ENCODE results near the gene KMO. TPM values are rescaled to one million over a fixed set of nuclear protein-coding genes. Genes with fewer than 3 reads are reported as not detected.

KMO gene
- total RNA-seq, 2 donors from 2014 or later, result 0.39 to 0.47 TPM

DNA sequence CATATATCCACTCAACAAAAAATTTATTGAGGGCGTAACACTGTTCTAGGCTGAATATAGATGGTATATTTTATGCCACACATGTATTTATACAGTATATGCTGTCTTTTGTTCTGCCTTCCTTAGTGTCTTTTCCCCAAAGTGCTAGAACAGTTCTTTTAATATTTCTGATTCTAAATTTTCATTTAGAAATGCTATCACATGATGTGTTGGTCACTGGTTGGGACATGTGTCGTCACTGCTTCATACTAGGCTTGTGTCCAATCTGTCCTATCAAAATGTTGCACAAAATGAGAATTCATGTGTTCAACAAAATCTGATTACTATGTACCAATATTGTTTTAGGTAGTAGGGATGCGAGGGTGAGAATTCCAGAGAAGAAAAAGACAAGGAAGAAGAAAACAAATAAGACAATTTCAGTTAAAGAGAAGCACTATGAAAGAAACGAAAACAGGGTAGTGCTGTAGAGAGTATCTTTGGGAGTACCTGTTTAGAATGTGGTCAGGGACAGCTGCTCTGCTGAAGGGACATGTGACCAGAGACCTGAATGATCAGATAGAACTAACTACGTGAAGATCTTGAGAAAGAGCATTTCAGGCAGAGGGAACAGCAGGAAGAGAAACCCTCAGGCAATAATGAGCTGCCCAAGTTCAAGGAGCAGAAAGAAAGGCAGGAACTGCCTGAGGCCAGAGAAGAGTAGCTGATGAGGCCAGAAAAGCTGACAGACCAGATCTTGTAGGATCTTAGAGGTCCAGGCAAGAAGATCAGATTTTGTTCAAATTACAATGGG is 1.3 kb downstream of the KMO start:
- intact Hi-C loops (cut with DNase I), result loop anchor here (5.0 to 10.0 kb wide), 2 partner anchors 91 to 94 kb away; no protein-coding TSS in a partner anchor
- DNase-seq (no peak), ATAC-seq (no peak)

DNA sequence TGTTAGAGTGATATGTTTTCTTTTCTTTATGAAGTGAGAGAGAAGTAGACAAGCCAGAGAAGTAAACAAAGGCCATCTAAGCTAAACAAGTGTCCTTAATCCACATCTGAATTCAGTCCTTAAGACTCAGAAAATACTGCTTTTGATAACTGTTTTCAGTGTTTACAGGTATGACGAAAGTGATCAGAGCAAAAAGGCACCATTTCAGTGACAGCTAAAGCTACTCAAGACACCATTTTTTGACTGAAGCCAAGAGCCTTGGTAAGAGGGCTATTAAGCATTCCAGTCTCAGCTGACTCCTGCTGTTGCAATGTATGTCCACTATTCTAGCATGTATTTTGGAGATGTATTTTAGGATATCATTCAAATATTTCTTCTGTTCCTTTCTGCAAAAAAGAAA is 4.1 kb downstream of the KMO start:
- intact Hi-C loops (cut with DNase I), result loop anchor here in 1 of 2 donors (10.0 kb wide), 1 partner anchor 88 kb away; no protein-coding TSS in a partner anchor
- no peak for DNase-seq
- no peak for ATAC-seq

DNA sequence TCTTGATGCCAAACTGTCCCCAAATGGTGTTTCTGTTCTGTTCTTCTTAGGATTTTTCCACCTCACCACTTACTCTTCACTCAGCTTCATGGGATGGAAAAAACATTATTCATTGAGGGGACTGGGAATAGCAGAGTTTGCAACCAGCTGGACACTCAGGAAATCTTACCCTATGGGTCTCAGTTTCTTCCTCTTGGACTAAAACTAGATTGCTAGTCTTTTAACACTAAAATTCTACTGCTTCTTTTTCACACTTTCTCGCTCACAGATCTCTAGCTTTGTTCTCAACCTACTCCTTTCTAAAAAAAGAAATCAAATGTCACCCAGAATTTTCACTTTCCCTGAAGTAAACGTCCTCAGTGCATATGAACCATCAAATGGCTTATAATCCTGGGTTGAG is 4.8 kb downstream of the KMO start:
- intact Hi-C loops (cut with DNase I), result loop anchor here in 1 of 2 donors (10.0 kb wide), 1 partner anchor 88 kb away; no protein-coding TSS in a partner anchor
- ATAC-seq, result no peak
- DNase-seq, result no peak

DNA sequence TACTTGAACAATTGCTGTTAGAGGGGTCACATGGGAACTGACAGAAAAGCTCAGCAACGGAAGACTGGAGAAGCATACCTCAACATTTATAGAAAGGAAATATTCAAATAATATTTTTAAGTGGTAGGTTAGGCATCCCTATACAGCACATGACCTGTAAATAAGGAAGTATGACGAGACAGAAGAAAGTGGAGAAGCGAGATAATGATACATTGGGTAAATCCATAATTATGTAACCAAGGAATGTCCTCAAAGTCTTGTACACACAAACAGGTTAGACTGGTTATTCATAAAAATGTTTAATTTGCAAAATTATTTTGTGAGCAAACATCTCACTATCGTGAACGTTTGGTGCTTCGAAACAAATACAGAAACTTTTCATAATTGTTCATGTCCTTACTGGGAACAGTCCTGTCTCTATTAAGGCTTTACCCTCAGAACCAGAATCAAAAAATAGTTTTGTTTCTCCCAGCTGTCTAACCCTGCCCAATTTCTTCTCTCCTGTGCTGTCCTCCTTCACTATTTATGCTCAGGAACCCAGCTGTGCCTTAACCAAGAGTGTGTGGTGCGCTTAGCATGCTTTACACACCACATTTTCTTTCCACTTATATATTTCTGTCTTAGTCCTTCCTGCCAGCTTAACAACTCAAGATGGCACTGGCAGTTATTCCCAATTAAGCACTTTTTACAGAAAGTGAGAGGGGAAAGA is 10.2 kb downstream of the KMO start:
- DNase-seq (no peak), ATAC-seq (no peak)
- intact Hi-C loops (cut with DNase I), result no loop called here

DNA sequence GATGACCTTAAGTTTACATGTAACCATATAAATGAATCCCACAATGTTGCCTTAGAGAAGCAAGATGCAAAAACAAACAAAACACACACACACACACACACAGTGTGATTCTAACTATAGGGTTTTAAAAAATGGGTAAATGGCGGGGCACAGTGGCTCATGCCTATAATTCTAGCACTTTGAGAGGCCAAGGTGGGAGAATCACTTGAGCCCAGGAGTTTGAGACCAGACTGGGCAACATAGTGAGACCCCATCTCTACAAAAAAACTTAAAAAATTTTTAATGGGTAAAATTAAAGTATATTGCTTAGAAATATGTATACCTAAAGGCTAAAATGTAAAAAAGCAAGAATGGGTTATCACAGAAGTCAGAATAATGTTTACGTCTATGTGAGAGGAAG is 15.8 kb downstream of the KMO start:
- no peak for DNase-seq
- intact Hi-C loops (cut with DNase I), result no loop called here
- ATAC-seq, result no peak

DNA sequence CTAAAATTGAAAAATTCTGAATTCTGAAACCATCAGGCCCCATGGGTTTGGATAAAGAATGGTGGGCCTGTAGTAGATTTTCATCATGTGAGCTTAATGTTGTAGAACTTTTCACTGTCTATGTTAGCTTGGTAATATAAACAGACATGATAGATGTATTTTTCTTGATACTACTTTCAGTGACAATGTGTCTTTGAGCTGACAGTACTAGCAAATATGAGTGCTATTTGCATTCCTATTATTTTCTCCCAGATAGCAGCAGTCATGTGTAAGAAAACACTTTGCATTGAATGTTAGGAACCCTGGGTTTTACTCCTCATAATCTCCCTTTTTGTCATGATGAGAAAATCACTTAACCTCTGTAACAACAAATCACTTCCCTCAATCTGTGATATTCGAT is 18.1 kb downstream of the KMO start:
- no peak for ATAC-seq
- DNase-seq, result no peak
- intact Hi-C loops (cut with DNase I), result no loop called here

DNA sequence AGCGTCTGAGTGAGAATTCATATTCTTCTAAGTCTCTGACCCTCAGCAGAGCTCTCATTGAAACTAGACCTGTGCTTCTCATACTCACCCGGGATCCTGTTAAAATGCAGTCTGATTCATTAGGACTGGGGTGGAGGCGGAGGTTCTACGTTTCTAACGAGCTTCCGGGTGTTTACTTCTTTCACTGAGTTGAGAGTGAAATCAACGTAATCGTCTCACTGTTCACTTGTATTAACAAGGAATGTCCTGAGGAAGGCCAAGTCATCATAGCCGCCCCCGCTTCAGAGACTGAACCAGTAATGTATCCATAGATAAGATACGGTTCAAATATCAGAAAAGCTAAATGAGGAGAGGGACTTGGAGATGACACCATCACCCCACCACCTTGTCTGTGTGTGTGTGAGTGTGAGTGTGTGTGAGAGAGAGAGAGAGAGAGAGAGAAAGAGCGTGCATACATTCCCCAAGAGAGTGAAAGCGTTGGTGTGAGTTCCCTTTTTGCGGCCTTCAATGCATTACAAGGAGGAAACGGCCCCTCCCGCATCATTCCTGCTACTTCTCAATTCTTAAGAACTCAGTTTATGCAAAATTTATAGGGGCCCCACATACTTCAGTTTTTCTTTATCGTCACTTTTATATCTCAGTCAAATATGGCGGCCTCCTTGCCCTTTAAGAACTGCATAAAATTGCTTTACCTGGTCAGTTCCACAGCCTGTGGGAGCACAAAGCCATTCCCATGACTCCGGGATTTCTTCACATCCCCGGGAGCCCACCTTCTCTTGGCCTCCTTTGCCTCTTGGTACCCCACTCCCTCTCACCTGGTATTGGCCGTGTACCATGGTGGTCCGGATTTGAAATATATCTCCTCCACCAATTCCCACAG is 19.8 kb downstream of the KMO start:
- peak; percentile 33 for DNase-seq
- ATAC-seq, result peak; percentile 59 to 63
- intact Hi-C loops (cut with DNase I), result no loop called here

DNA sequence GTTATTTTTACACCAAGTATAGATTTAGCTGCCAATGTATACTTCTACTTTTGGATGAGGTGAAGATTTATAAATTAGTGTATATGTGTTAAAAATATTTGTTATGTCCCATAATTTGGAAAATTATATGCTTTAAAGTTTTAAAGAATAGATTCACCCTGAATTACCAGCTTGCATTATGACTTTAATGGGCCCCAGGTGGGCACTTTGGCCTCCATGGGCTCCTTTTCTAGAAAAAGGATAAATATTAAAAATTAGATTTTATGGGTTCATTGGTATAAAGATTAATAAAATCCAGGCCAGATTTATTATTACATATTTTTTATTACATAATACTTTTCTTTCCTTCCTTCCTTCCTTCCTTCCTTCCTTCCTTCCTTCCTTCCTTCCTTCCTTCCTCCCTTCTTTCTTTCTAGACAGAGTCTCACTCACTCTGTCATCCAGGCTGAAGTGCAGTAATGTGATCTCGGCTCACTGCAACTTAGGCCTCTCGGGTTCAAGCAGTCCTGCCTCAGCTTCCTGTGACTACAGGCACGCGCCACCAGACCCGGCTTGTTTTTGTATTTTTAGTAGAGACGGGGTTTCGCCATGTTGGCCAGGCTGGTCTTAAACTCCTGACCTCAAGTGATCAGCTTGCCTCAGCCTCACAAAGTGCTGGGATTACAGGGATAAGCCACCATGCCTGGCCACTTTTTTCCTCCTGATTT is 21.9 kb downstream of the KMO start:
- no peak for DNase-seq
- intact Hi-C loops (cut with DNase I), result no loop called here
- ATAC-seq, result no peak

DNA sequence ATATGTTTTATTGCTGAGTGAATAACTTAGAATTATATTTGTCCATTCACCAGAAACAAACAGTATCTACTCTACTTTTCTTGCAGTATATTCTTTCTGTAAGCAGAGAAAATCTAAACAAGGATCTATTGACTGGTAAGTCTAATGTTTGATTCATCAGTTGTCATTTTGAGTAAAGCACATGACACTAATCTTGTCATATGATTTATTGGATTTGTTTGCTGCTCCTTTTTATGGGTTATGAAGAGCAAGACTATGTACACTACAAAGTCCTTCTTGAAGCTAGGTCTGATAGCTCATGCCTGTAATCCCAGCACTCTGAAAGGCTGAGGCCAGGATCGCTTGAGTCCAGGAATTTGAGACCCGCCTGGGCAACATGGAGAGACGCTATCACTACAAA is 23.3 kb downstream of the KMO start:
- ATAC-seq (no peak), DNase-seq (no peak)
- intact Hi-C loops (cut with DNase I), result no loop called here

DNA sequence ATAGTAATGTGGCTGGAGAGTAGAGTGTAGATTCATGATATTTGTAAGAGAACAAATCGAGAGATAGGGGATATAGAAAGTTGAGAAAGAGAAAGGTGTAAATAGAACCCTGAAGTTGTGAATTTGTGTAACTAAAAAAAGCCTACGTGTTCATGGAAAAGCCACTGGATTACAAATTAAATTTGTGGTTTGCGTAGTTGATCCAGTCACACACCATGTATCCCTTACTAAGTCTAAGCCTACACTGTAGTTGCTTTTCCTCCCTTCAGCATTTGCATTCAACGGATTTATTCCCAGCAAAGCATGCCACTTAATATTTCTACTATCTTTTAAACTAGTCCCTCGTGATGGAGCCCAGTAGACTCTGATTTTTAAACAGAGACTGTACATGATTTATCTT is 24.9 kb downstream of the KMO start:
- intact Hi-C loops (cut with DNase I), result no loop called here
- no peak for ATAC-seq
- DNase-seq, result no peak

DNA sequence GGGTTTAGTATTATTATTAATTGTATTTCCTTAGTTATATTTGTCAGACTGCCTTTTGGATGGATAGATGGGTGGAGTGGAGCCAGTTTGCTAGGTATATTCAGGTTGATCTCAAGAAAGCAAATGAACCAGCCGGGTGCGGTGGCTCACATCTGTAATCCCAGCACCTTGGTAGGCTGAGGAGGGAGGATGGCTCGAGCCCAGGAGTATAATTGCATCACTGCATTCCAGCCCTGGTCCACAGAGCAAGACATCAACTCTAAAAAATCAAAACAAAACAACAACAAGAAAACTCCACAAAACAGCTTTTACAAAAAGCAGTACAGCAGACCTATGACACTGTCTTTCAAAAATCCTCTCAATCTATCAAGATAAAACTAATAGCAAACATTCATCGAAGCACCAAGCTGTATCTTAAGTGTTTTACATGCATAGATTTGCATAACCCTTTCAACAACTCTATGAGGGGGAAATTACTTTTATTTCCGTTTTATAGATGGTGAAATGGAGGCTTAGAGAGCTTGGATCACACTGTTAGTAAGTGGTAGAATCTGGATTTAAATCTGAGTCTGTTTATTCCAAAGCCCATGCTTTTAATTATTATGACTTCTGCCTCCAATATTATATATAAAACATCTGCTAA is 25.5 kb downstream of the KMO start:
- DNase-seq, result no peak
- ATAC-seq, result no peak
- intact Hi-C loops (cut with DNase I), result no loop called here

DNA sequence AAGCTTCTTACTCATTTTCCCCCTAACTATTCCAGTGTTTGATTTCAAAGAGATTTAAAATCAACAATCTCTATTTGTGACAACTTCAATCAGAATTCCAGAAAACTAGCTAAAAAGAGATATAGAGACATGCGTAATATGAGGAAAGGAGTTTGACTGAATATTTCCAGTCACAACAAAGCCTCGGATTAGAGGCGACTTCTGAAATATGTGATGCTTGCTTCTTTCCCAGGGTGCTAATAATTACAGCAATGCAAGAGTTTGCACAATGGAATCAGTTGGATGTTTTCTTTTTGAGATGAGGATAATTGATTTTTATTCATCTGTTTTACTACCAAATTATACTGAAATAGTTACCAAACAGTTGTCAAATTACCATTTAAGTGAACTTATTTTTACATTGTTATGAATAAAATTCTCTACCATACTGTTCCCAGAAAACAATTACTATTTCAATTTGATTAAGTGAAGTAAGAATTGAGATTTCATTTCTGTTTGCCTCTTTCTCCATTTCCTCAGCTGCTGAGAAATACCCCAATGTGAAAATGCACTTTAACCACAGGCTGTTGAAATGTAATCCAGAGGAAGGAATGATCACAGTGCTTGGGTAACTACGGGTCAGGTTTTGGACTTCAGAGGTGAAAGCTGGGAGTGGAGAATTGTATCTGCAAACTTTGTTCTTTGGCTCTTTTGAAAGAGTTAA is 28.1 kb downstream of the KMO start:
- ATAC-seq, result no peak
- intact Hi-C loops (cut with DNase I), result no loop called here
- no peak for DNase-seq

DNA sequence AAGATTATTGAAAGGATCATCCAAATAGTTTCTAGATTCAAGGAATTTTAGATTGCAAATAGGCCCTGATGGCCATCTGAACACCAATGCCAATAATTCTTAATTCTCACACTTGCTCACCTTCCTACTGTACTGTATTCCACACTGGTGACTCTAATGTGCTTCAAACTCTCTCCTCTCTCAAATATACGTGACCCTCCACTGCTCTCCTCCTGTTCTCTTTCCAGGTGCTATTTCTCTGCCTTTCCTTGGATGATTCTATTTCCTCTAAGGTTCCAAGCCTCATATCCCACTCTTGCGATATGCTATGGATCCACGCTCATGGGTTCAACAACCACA is 28.6 kb downstream of the KMO start:
- intact Hi-C loops (cut with DNase I), result no loop called here
- ATAC-seq, result no peak

DNA sequence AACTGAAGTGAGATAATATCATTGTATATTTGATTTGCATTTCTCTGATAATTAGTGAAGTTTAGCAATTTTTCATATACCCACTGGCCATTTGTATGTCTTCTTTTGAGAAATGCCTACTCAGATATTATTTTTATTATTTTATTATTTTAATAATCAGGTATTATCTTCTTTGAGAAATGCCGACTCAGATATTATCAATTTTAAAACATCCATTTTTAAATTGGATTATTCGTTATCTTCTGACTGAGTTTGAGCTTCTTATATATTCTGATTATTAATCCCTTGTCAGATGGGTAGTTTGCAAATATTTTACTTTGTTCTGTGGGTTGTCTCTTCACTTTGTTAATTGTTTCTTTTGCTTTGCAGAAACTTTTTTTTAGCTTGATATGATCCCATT is 37.7 kb downstream of the KMO start:
- ATAC-seq, result no peak
- intact Hi-C loops (cut with DNase I), result no loop called here
- no peak for DNase-seq

More for the DNA sequence above, 28.6 kb downstream of the KMO start:
- DNase-seq, result no peak

DNA sequence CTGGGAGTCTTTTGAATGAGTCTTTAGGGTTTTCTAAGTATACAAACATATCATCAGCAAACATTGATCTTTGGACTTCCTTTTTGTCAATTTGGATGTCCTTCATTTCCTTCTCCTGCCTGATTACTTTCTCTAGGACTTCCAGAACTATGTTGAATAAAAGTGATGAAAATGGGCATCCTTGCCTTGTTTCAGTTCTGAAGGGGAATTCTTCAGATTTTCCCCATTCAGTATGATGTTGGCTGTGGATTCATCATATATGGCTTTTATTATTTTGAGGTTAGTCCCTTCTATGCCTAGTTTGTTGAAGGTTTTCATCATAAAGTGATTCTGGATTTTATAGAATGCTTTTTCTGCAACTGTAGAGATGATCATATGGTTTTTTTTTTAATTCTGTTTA is 42.0 kb downstream of the KMO start:
- intact Hi-C loops (cut with DNase I), result no loop called here
- ATAC-seq, result no peak
- DNase-seq, result no peak

DNA sequence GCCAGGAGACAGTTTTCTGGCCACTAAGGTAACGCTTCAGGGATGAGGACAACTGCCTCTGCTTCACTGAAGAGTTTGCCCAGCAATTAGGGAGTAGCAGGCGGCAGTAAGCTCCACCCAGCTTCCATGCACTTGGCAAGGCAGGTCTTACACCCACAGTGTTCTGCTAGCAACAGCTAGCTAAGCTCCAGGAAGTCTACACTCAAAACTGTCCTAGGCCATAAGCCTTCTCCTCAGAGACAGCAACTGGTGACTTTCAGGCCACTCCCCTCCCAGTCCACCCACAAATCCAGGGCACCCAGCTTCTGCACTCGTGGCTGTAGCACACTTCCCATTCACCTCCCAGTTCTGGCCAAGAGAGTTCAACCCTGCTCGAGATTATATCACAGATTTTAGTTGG is 47.3 kb downstream of the KMO start:
- no peak for DNase-seq
- intact Hi-C loops (cut with DNase I), result no loop called here
- no peak for ATAC-seq

DNA sequence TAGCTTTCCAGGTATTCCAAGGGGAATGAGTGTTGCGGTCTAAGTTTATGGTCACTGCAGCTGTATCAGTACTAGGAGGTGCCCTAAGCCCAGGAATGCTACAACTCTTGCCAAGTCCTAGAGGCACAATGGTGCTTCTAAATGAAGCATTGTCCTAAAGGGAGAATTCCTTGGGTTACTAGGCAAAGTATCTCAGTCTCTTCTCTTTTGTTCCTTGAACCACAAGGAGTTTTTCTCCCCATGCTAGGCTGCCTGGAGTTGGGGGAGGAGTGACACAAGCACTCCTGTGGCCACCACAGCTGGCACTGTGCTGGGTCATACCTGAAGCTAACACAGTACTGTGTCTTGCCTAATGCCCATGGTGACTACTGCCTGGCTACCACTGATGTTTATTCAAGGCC is 50.7 kb downstream of the KMO start:
- DNase-seq (no peak), ATAC-seq (no peak)
- intact Hi-C loops (cut with DNase I), result no loop called here

DNA sequence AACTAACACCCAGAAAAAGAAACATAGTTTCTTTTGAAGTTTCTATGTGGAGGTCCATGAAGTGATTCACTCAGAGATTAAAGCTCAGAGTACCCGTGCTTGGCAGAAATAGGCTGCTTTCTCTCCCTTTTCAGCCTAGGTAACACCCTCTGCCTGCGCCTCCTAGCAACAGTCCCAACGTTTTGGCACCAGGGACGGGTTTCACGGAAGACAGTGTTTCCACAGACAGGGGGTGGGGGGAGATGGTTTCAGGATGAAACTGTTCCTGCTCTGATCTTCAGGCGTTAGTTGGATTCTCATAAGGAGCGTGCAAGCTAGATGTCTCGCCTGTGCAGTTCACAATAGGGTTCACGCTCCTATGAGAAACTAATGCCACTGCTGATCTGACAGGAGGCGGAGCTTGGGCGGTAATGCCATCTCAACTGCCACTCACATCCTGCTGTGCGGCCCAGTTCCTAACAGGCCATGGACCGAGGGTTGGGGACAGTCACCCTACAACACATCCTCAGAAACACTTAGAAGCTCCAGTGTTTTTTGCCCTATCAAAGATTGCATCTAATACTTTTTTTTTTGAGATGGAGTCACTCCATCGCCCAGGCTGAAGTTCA is 54.8 kb downstream of the KMO start:
- ATAC-seq, result no peak
- DNase-seq, result no peak
- intact Hi-C loops (cut with DNase I), result no loop called here
